ENCODE measurements around the gene ARSK. TPM values are rescaled to one million over a fixed set of nuclear protein-coding genes. Genes with fewer than 3 reads are reported as not detected.
A peak's percentile ranks its signal among the peaks of the same experiment; 100 is the strongest.

ARSK gene
- total and polyA plus RNA-seq, 10 of the 15 experiments (the other 5 are each of a cell fraction or from before 2014, with no cell fraction given): 1.6 to 9.5 (median 5.8) TPM

GRCh38 chr5:95644351-95645042 is 89.6 kb downstream of the ARSK start:
- peak overlapping the region; percentile 34 for H3K4me2 ChIP-seq (ENCODE audit: control insufficient read depth, insufficient read depth)
- H3K9ac ChIP-seq (ENCODE audit: control insufficient read depth, insufficient read depth, low read length): no peak overlapping the region
- no peaks in the 10 kb centered on the region for H3K9me3 ChIP-seq (replicated peaks; ENCODE audit: control insufficient read depth, insufficient read depth, low read length)
- H3K27me3 ChIP-seq (replicated peaks in 1 of 2; ENCODE audit: control insufficient read depth in 2 of 2, insufficient read depth in 2 of 2, low read length in 1 of 2): no peaks in the 10 kb centered on the region
- ChIA-PET RAD21 (ENCODE audit: unreplicated experiment) (interaction anchor here (0.6 to 7.4 kb wide), 14 partner anchors 13 to 233 kb away, joined by 3 to 98 read pairs (median 4); partner anchors contain the start of gene GLRX), CTCF (interaction anchor here (0.6 to 8.5 kb wide), 36 partner anchors 10 to 696 kb away, joined by 3 to 206 read pairs (median 4); no protein-coding TSS in a partner anchor), POLR2A (interaction anchor here (1.0 to 1.4 kb wide), 3 partner anchors 20 to 205 kb away, joined by 3 read pairs; no protein-coding TSS in a partner anchor), SMC1A (ENCODE audit: uncharacterized antibody, unreplicated experiment) (interaction anchor here (0.7 to 7.6 kb wide), 26 partner anchors 10 to 875 kb away, joined by 3 to 168 read pairs (median 4); no protein-coding TSS in a partner anchor)
- H3K4me1 ChIP-seq (ENCODE audit: control insufficient read depth, insufficient read depth, low read length): peaks cover 5% of the 10 kb centered on the region
- DNase-seq (ENCODE audit: low read depth, low spot score) (peak; percentile 56), ATAC-seq (peak; percentile 52), FAIRE-seq (peak; percentile 23)
- H3K79me2 ChIP-seq (ENCODE audit: control insufficient read depth, insufficient read depth, low read length): no peaks in the 10 kb centered on the region
- H3K27ac ChIP-seq (ENCODE audit: control insufficient read depth, insufficient read depth): peak overlapping the region; percentile 40; the same call in 1 of the 2 replicates
- BruUV-seq (replicated peaks): no TSS peak
- H2AFZ ChIP-seq (ENCODE audit: control insufficient read depth, low read depth, low read length): peak overlapping the region; percentile 90
- H3K4me3 ChIP-seq: no peak overlapping the region
- in situ Hi-C loops (cut with MboI) (no loop called here), intact Hi-C loops (cut with micrococcal nuclease; ENCODE audit: unreplicated experiment) (loop anchor here (1.0 to 10.0 kb wide), 5 partner anchors 137 to 690 kb away; no protein-coding TSS in a partner anchor)
- H4K20me1 ChIP-seq (ENCODE audit: control insufficient read depth, insufficient read depth): no peaks in the 10 kb centered on the region
- no peaks in the 10 kb centered on the region for H3K36me3 ChIP-seq (ENCODE audit: control insufficient read depth in 2 of 2, insufficient read depth in 2 of 2, low read length in 1 of 2)
- WGBS (ENCODE audit: insufficient coverage, insufficient replicate concordance, low lambda C conversion rate, missing lambda C conversion rate): 22% methylated on average over 4 of the region's 4 CpGs
- TF ChIP-seq ZNF622 (IDR thresholded peaks at IDR 0.05) (no peak), TBL1XR1 (IDR thresholded peaks at IDR 0.05; ENCODE audit: low read depth, low read length) (no peak), CBX5 (IDR thresholded peaks at IDR 0.05; ENCODE audit: low read depth) (no peak), POLR2A (IDR thresholded peaks at IDR 0.05; ENCODE audit: low read depth, low read length) (no peak), IRF5 (IDR thresholded peaks at IDR 0.05; ENCODE audit: borderline replicate concordance) (no peak), ZZZ3 (IDR thresholded peaks at IDR 0.05; ENCODE audit: control insufficient read depth, insufficient read length, low read depth) (no peak), PAX5 (IDR thresholded peaks at IDR 0.05; ENCODE audit: borderline replicate concordance, low read depth, low read length) (no peak), IKZF2 (IDR thresholded peaks at IDR 0.05) (peak; percentile 44 to 45; a peak in 2 of 4 replicates), SMAD5 (IDR thresholded peaks at IDR 0.05; ENCODE audit: low read depth) (no peak), RFX5 (IDR thresholded peaks at IDR 0.05; ENCODE audit: low read depth, low read length) (peak; percentile 75), IKZF1 (conservative IDR thresholded peaks at IDR 0.05) (0 out of 2 replicates have a peak, but pooled peaks have one; percentile 12), KAT2A (conservative IDR thresholded peaks at IDR 0.05; ENCODE audit: control insufficient read depth, low read depth, low read length) (no peak), NBN (IDR thresholded peaks at IDR 0.05) (peak; percentile 74; the same call in 1 of the 2 replicates), DPF2 (IDR thresholded peaks at IDR 0.05) (no peak), SMC3 (IDR thresholded peaks at IDR 0.05; ENCODE audit: borderline replicate concordance, low read length) (peak; percentile 58; the same call in 1 of the 2 replicates), HDAC6 (IDR thresholded peaks at IDR 0.05; ENCODE audit: unreplicated experiment) (no peak)
- TF ChIP-seq, protein P1, sequence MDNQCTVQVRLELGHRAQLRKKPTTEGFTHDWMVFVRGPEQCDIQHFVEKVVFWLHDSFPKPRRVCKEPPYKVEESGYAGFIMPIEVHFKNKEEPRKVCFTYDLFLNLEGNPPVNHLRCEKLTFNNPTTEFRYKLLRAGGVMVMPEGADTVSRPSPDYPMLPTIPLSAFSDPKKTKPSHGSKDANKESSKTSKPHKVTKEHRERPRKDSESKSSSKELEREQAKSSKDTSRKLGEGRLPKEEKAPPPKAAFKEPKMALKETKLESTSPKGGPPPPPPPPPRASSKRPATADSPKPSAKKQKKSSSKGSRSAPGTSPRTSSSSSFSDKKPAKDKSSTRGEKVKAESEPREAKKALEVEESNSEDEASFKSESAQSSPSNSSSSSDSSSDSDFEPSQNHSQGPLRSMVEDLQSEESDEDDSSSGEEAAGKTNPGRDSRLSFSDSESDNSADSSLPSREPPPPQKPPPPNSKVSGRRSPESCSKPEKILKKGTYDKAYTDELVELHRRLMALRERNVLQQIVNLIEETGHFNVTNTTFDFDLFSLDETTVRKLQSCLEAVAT (IDR thresholded peaks at IDR 0.05): peak; percentile 62

Measured in GM12878 (cell line).